Measurements from ENCODE around the gene MTHFR.
A peak's percentile ranks its signal among the peaks of the same experiment; 100 is the strongest.
"Not testable (repeated sequence)": the region's sequence is repeated elsewhere in the genome, so short reads cannot be mapped to it uniquely, and the experiment has no call there.

The MTHFR gene

DNA sequence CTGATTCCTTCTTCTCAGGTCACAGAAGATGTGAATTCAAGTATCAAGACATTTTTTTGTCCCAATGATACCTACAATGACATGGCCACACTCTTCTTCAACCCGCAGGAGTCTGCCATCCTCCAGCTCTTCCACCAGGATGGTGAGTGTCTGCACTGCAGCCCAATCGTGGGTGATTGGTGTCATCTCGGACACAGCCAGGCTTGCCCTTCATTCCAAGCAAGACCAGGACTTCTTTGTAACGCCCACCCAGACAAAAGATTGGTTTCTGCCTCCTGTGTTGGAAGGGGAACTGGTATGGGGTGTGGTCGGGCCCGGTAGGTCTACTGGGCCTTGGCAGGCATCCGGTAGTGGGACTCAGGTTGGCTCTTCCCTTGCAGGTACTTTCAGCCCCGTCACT lies 27.7 kb upstream of the MTHFR start:
- no peak for DNase-seq (ENCODE audit: low read depth in 2 of 2)

DNA sequence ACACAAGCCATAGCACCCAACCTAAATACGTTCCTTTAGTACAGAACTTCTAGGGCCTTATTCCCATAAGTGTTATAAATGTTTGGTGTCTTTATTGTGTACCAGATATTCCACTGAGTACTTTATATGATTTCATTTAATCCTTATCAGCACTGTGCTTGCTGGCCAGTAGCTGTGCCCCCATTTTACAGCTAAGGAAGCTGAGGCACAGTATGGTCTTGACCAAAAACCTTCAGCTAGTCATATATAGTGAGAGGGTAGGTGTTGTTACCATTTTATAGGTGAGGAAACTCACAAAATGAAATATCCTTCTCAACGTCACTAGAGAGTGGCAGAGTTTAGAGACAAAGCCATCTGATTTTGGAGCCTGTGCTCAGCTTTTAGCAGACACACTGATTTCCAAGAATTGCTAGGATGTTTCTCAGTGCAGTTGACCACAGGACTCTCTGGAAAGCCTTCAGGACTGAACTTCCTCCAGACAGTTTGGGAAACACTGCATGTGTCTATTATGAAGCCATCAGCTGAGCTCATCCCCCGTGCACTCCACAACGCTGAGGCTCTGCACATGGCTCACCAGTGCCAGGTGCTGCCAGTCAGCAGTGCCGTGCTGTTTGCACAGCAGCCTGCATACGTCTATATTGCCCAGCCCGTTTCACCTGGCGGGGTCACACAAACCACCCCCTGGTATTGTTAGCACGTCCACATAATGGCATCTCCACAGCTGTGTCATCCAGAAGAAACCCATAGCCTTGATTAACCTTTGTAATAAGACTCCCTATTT lies 26.4 kb upstream of the MTHFR start:
- DNase-seq (ENCODE audit: low read depth in 2 of 2), result no peak

DNA sequence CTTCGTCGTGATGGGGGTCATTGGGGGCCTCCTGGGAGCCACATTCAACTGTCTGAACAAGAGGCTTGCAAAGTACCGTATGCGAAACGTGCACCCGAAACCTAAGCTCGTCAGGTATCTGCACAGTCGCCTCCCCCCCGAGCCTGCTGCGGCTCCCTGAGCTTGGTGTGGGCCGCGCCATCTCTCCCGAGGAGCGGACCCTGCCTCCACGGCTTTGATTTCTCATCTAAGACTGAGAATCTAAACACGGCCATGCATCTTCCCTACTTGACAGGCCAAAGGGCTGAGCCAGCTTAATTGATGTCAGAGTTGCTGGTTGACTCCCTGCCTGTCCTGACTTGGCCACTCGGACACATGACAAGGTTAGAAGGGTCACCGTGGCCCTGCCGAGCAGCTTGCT lies 22.7 kb upstream of the MTHFR start:
- no peak for DNase-seq (ENCODE audit: low read depth in 2 of 2)

DNA sequence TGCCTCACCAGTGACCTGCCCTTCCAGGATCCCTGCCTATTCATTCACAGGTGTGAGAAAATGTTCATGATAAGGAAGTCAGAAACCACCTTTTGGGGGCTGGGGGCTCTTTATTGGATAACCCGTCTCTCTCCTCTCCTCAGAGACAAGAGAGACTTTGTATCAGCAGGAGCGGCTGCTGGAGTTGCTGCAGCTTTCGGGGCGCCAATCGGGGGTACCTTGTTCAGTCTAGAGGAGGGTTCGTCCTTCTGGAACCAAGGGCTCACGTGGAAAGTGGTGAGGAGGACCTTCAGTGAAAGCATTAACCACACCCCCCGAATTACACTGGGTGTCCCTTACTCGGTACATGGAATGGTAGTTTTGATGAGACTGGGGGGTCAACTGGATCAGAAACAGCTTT lies 21.2 kb upstream of the MTHFR start:
- DNase-seq (ENCODE audit: low read depth in 2 of 2), result no peak

DNA sequence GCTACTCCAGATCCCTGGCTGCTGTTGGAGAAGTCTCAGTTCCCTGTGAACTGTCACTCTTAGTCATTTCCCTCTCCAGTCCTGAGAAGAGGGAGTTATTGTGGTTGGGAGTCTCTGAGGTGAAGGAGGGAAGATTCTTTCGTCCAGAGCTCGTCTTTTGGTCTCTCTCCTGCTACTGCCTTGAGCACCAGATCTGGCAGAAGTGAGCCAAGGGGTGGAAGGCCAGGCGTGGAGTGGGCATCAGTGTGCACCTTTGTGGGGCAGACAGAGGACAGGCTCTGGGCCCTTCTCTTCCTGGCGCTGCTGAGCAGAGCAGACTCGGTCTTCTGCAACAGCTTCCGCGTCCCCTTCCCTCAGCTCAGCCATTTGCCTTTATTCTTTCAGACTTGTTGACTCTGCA lies 19.4 kb upstream of the MTHFR start:
- no peak for DNase-seq (ENCODE audit: low read depth in 2 of 2)

DNA sequence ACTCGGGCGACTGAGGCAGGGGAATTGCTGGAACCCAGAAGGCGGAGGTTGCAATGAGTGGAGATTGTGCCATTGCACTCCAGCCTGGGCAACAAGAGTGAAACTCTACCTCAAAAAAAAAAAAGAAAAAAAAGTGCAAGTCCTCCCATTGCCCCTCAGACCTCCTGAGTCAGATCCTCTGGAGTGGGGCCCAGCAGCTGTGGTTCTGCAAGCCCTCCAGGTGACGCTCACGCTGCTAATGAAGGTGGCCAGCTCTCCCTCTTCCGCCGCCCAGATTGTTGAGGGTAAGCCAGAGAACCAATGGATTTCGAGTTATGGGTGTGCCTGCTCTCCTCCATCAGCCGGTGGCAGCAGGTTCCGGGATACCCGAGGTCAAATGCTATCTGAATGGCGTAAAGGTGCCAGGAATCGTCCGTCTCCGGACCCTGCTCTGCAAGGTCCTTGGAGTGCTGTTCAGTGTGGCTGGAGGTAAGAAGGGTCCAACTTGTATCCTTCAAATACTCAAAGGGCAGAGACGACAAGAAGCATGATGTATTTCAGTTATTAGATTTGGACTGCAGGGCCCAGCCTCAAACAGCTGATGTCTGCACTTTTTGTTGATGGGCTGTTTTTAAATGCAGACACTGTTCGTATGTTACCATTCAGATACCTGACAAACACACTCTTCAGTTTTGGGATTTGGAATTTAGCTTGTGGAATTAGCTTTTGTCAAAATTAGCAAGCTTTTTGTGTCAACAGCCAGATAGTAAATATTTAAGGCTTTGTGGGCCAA lies 17.8 kb upstream of the MTHFR start:
- no peak for DNase-seq (ENCODE audit: low read depth in 2 of 2)

DNA sequence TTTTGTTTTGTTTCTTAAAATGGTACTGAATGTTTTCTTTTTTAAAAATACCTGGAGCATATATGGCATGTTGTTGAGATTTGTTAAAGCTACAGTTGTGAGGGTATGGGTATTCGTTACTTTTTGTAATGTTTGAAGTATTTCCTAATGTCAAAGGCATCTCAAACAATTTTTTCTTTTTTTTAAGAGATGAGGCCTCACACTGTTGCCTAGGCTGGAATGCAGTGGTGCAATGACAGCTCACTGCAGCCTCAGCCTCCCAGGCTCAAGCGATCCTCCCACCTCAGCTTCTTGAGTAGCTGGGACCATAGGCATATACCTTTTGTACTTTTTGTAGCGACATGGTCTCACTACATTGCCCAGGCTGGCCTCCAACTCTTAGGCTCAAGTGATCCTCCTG lies 16.3 kb upstream of the MTHFR start:
- no peak for DNase-seq (ENCODE audit: low read depth in 2 of 2)

DNA sequence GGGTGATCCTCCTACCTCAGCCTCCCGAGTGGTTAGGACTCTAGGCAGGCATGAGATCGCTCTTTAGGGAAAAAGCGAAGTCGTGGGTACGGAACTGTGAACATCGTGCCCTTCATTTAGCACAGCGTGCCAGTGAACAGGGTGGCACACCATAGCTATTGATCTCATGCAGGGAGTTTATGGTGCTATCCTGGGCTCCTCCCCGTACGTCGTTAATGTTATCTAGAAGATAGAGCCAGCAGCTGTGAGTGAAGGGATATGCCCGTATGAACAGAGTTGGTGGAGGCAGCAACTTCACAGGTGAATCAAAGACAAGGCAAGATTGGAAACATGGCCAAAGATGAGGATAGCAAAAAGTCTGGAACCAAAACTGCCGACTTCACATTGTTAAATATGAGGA lies 11.4 kb upstream of the MTHFR start:
- no peak for DNase-seq (ENCODE audit: low read depth in 2 of 2)

DNA sequence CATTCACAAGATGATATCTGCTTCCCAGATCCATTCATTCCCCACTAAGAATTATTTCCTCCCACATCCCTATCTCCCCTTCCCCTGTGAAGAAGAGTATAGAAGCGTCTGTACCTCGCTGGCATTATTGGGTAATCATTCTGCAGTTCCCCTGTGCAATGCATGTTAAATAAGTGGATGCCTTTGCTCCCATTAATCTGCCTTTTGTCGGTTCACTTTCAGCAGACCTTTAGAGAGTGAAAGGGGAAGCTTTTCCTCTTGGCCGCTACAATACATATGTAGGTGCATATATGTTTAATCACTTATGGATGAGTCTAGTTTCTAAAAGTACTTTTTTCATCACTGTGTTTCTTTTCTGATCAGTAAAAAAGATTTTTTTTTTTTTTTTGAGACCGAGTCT lies 7.3 kb upstream of the MTHFR start:
- DNase-seq (ENCODE audit: low read depth in 2 of 2), result no peak

DNA sequence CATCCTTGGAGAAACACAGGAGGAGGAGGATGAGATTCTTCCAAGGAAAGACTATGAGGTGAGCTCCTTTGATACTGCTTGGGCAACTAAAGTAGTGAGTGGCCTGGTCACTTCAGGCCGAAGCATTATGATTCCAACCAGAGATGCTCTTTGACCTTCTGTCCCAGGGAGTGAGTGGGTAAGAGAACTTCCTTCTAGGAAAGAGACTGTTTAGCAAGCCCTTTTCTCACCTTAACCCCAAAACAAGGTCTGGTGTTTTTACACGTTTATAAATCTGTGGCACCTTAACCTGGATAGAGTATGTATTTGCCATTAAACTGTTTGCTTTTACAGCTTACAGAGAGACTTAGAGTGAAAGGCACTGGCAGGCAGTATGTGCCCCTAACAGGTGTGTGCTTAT lies 1.4 kb upstream of the MTHFR start:
- DNase-seq (ENCODE audit: low read depth in 2 of 2), result no peak

DNA sequence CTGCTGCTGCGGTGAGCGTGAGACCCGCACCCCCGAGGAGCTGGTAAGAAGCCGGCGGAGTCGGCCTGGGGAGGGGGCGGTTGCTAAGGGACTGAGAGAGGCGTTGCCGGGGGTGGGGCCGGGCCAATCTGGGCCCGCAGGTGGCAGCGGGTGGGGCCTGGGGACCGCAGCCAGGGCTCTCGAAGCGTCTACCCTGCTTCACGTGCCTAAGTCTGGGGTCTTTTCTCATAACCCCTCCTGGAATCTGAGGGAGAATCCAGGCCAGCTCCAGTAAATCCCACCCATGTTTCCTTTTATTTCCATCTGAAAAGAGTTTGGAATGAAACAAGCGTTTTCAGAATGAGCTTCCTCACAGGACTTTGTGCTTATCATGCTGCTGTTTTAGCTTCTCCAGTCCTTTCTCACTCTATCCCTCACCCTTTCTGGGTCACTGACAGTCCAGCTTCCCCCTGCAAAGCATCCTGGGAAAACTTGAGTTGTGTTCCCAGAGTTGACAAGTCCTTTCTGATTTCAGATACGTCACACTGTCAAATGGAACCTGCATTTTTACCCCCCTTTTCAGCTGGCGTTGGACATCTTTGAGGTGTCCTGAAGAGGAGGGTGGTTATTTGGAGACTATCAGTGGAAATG lies 658 bp upstream of the MTHFR start:
- DNase-seq (ENCODE audit: low read depth in 2 of 2), result no peak

DNA sequence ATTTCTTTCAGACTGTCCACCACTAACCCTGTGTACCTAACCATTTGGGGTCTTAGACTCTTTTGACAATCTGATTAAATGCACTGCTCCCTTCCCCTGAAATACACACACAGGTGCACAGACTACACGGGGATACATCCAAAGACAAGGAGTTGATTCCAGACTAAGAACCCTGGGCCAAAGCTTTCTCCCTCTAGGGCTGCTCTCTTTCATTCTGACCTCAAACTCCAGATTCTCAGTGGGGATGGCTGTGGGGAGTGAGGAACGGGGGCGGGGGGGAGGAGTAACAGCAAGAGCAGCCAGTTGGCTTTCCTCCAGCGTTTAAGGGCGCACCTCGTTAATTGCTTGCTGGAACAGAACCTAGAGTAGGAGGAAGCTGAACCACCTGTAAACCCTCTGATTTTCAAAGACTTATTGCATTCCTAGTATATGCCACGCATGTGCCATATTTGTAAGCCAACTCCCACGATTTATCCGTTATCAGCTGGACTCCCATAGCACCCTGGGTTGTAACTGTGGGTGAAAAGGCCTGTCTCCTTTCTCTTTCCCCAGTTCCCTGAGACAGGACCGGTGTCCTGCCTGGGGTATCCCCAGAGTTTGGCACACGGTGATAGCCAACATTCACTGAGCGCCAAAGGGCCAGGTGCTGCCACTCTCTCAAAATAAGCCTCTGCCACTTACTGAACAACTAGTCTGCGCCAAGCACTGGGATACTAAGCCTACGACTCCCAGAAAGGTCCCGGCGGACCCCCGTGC lies 920 bp downstream of the MTHFR start:
- no peak for DNase-seq (ENCODE audit: low read depth in 2 of 2)

DNA sequence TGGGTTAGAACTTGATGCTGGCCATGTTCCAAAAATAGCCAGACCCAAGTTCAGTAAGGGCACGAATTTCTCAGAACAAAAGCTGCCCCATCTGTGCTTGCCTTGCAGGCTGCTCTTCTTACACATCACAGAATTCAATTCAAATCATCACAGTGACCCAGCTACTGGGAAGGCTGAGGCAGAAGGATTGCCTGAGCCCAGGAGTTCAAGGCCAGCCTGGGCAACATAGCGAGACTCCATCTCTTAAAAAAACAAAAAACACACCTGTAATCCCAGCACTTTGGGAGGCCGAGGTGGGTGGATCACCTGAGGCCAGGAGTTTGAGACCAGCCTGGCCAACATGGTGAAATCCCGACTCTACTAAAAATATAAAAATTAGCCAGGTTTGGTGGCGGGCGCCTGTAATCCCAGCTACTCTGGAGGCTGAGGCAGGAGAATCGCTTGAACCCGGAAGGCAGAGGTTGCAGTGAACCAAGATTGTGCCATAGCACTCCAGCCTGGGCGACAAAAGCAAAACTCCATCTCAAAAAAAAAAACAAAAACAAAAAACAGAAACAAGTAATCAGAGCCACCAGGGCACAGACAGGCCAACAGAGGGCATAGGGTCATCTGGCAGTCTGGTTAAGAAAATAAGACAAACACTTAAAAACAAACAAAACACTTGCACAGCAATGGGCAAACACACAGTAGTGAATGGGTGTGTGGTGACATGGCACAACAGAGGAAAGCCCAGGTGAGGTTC lies 1.7 kb downstream of the MTHFR start:
- not testable (repeated sequence) for DNase-seq (ENCODE audit: low read depth in 2 of 2)

DNA sequence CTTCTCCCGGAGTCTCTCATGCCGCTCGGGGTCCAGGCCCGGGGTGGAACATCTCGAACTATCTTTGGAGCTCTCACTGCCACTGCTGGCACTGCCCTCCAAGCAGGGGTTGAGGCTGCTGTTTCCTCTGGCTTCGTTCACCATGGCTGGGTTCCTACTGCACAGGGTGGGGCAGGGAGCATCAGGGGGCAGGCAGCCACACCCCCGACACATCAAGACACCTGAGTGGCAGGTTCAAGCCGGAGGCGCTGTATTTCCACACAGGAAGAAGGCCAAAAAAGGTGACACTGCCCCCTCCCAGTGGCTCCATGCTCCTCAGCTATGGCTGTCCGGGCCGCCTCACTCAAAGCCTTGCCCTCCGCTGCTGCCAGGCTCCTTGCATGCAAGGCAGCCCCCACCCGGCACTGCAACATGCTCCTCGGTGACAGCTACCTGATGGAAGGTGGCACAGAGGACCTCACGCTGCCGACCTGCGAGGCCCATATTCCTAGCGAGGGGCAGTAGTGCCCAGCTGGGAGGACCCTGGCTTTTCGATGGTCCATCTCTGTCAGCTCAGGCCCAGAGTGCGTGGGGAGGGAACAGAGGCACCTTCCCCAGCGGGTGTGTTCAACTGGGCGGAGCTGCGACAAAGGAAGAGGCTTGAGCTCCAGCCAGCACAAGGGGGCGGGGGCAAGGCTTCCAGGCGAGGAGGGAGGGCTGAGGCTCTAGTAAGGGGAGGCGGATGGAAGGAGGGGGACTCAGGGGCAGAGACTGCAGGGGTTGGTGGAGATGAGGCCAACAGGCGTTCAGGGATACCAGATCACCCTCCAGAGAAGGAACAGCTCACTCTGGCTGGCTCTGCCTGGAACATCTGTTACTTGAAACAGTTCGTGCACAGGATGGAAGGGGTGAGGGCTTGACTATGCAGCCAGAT lies 2.5 kb downstream of the MTHFR start:
- DNase-seq (ENCODE audit: low read depth in 2 of 2), result peak; percentile 88 to 89

DNA sequence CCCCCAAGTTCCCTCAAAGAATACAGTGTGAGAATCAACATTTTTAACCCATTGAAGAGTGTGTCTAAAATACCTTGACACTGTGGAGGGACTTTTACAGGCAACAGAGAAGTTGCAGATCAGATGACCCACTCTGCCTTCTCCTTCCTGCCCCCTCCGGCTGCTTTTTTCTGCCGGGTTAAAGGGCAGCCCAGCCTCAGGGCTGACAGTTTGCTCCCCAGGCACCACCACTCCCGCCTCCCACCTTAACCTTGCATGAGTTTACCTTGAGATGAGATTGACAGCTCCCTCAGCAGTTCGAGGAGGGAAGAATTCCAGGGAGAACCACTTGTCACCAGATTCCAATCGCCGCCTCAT lies 3.2 kb downstream of the MTHFR start:
- DNase-seq (ENCODE audit: low read depth in 2 of 2), result no peak

DNA sequence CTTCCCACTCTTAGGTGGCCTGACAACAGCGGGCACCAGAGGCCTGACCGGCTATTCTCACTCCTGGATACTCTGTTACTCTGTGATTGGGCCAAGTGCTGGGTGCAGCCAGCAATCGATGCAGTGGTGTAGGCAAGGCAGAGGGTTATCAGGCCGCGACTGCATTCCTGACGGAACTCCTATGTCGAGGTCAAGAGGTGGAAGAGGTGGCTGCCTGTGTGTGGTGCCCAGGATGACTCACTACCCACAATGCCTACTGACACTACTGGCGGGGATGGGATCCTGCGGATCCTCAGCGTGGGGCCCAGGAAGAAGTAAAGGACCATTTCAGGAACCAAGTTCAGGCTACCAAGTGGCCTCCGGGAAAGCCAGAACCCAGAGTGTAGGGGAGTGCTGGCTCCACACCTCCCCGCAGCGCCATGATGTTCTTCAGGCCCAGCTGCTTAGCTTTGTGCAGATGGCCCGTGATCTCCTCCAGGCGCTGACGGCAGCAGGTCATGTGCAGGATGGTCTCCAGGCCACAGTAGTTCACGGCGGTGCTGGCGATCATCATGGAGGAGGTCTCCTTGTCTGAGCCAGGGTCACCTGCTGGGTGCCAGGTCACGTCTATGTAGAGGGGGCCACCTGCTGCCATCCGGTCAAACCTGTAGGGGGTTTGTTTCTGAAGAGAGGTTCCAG lies 4.9 kb downstream of the MTHFR start:
- no peak for DNase-seq (ENCODE audit: low read depth in 2 of 2)

DNA sequence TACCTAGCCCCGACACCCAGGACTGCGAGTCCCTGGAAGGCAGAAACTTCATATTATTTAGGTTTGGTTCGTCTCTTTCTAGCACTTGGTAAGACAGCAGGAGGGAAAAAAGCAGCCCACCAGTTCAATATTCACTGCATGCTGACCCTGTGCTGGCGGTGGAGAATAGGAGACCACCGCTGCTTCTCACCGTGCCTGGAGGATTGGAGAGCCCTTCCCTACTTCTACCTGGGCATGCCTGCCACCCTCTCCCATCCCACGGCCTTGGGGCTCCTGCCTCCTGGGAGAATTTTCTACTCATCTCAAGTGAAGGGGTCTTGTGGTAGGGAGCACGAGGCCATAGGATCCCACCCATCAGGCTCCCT lies 5.4 kb downstream of the MTHFR start:
- DNase-seq (ENCODE audit: low read depth in 2 of 2), result no peak

DNA sequence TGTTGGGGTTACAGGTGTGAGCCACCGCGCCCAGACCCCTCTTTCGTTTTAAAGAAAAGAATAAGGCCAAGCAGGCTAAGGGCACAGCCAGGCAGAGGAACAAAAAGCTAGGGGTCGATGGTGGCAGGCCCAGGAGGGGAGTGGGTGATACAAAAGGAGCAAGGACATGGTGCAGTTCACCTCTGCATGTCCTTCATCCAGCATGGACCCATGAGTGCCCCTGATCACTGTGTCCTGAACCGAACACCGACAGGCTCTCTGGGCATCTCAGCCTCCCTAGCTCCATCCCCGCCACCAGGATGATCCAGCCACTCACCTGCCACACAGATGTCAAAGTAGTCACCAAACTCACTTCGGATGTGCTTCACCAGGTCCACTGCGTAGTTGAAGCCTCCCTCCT lies 5.9 kb downstream of the MTHFR start:
- no peak for DNase-seq (ENCODE audit: low read depth in 2 of 2)

DNA sequence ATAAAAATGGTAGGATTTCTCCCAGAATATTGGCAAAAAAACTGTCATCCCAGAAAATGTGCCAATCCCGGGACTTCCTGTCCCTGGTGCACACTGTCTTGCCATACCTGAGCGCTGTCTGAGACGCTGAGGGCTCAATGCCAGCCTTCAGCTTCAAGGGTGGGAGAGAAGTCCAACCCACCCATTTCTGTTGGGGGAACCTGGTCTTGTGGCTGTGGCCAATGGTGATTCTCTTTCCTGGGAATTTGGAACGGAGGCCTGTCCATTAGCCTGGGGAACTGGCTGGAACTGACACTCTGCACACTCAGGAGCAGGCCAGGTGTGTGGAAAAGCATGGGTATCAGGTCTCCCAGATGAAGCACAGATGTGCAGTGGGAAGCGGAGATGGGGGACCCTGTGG lies 6.7 kb downstream of the MTHFR start:
- no peak for DNase-seq (ENCODE audit: low read depth in 2 of 2)

Measured in fibroblast of skin of left quadriceps (primary cell).